Measurements from ENCODE around the gene ERC2.

Gene ERC2

GRCh38 chr3:56107157-56107556, 361.1 kb downstream of the ERC2 start:
- Histone ChIP-seq H3K4me2 (ENCODE audit: low read length) (no peak overlapping the region), H3K9ac (ENCODE audit: low read length) (no peak overlapping the region), H3F3A (ENCODE audit: insufficient read depth, low read length) (no peaks in the 10 kb centered on the region), H3K4me1 (ENCODE audit: insufficient read depth, low read length, severe bottlenecking) (no peaks in the 10 kb centered on the region), H3K9me3 (ENCODE audit: low read length) (no peaks in the 10 kb centered on the region), H4K20me1 (ENCODE audit: insufficient read depth, low read length) (no peaks in the 10 kb centered on the region), H3K4me3 (ENCODE audit: low read depth, low read length, poor library complexity, severe bottlenecking) (no peak overlapping the region), H3K27ac (ENCODE audit: low read depth, low read length, poor library complexity, severe bottlenecking) (no peak overlapping the region), H2AFZ (ENCODE audit: low read length) (no peak overlapping the region), H3K9me2 (ENCODE audit: low read depth, low read length) (no peaks in the 10 kb centered on the region), H3K27me3 (ENCODE audit: insufficient read depth, low read length) (no peaks in the 10 kb centered on the region), H3K79me2 (ENCODE audit: insufficient read depth, low read length) (no peaks in the 10 kb centered on the region), H3K36me3 (ENCODE audit: insufficient read depth, low read length) (no peaks in the 10 kb centered on the region)
- TF ChIP-seq CTCF (IDR thresholded peaks at IDR 0.05; ENCODE audit: low read length) = no peak
- TF ChIP-seq EZH2 (IDR thresholded peaks at IDR 0.05; ENCODE audit: borderline replicate concordance, low read length) = no peak

- TF ChIP-seq EZH2 (IDR thresholded peaks at IDR 0.05; ENCODE audit: borderline replicate concordance, low read length) = no peak
- no peak for TF ChIP-seq CTCF (IDR thresholded peaks at IDR 0.05; ENCODE audit: low read length)
- H3K36me3 ChIP-seq (ENCODE audit: insufficient read depth, low read length) = no peaks in the 10 kb centered on the region
- no peak overlapping the region for H3K27ac ChIP-seq (ENCODE audit: low read depth, low read length, poor library complexity, severe bottlenecking)
- H2AFZ ChIP-seq (ENCODE audit: low read length) = no peak overlapping the region
- H3K9me3 ChIP-seq (ENCODE audit: low read length) = no peaks in the 10 kb centered on the region
- H3K4me1 ChIP-seq (ENCODE audit: insufficient read depth, low read length, severe bottlenecking) = no peaks in the 10 kb centered on the region
- no peaks in the 10 kb centered on the region for H4K20me1 ChIP-seq (ENCODE audit: insufficient read depth, low read length)
- H3K9me2 ChIP-seq (ENCODE audit: low read depth, low read length) = no peaks in the 10 kb centered on the region
- no peak overlapping the region for H3K9ac ChIP-seq (ENCODE audit: low read length)
- H3F3A ChIP-seq (ENCODE audit: insufficient read depth, low read length) = no peaks in the 10 kb centered on the region
- H3K4me2 ChIP-seq (ENCODE audit: low read length) = no peak overlapping the region
- H3K27me3 ChIP-seq (ENCODE audit: insufficient read depth, low read length) = no peaks in the 10 kb centered on the region
- H3K79me2 ChIP-seq (ENCODE audit: insufficient read depth, low read length) = no peaks in the 10 kb centered on the region
- no peak overlapping the region for H3K4me3 ChIP-seq (ENCODE audit: low read depth, low read length, poor library complexity, severe bottlenecking)
Observed at GRCh38 chr3:56102032-56102431, 366.2 kb downstream of the ERC2 start.

- no peaks in the 10 kb centered on the region for H3K36me3 ChIP-seq (ENCODE audit: insufficient read depth, low read length)
- no peaks in the 10 kb centered on the region for H3K79me2 ChIP-seq (ENCODE audit: insufficient read depth, low read length)
- no peaks in the 10 kb centered on the region for H3K9me3 ChIP-seq (ENCODE audit: low read length)
- no peak overlapping the region for H2AFZ ChIP-seq (ENCODE audit: low read length)
- no peaks in the 10 kb centered on the region for H3F3A ChIP-seq (ENCODE audit: insufficient read depth, low read length)
- no peak overlapping the region for H3K27ac ChIP-seq (ENCODE audit: low read depth, low read length, poor library complexity, severe bottlenecking)
- H3K4me2 ChIP-seq (ENCODE audit: low read length) = no peak overlapping the region
- TF ChIP-seq CTCF (IDR thresholded peaks at IDR 0.05; ENCODE audit: low read length) (no peak), EZH2 (IDR thresholded peaks at IDR 0.05; ENCODE audit: borderline replicate concordance, low read length) (no peak)
- H3K9ac ChIP-seq (ENCODE audit: low read length) = no peak overlapping the region
- H4K20me1 ChIP-seq (ENCODE audit: insufficient read depth, low read length) = no peaks in the 10 kb centered on the region
- no peaks in the 10 kb centered on the region for H3K9me2 ChIP-seq (ENCODE audit: low read depth, low read length)
- no peaks in the 10 kb centered on the region for H3K27me3 ChIP-seq (ENCODE audit: insufficient read depth, low read length)
- no peaks in the 10 kb centered on the region for H3K4me1 ChIP-seq (ENCODE audit: insufficient read depth, low read length, severe bottlenecking)
- no peak overlapping the region for H3K4me3 ChIP-seq (ENCODE audit: low read depth, low read length, poor library complexity, severe bottlenecking)
Observed at GRCh38 chr3:56101576-56101975, 366.7 kb downstream of the ERC2 start.
